ENCODE data around the gene ST3GAL2.
"Not testable (repeated sequence)": the region's sequence is repeated elsewhere in the genome, so short reads cannot be mapped to it uniquely, and the experiment has no call there.

The ST3GAL2 gene

GRCh38 chr16:70370145-70370544 is 68.8 kb downstream of the ST3GAL2 start:
- H4K20me1 ChIP-seq (ENCODE audit: insufficient read depth, low read length); H3K9me3 ChIP-seq (replicated peaks; ENCODE audit: insufficient read depth, low read length); H3K9ac ChIP-seq (ENCODE audit: low read length); H3K4me1 ChIP-seq (ENCODE audit: low read length); H2AFZ ChIP-seq (ENCODE audit: low read length); H3K4me3 ChIP-seq (ENCODE audit: low read length); H3K36me3 ChIP-seq (replicated peaks; ENCODE audit: insufficient read depth, low read length); H3K9me2 ChIP-seq (replicated peaks; ENCODE audit: insufficient read depth, low read length); H3K79me2 ChIP-seq (ENCODE audit: low read length); H3K27me3 ChIP-seq (replicated peaks; ENCODE audit: insufficient read depth, low read length): not testable (repeated sequence)
- Histone ChIP-seq H3F3A (ENCODE audit: insufficient read depth, low read length) (peaks cover 24% of the 10 kb centered on the region), H3K4me2 (ENCODE audit: low read depth, low read length) (peak overlapping the region; percentile 3; the same call in 1 of the 2 replicates), H3K27ac (ENCODE audit: low read length) (peak overlapping the region; percentile 39; the same call in 1 of the 2 replicates)
- DNase-seq, result peak; percentile 55
- peak; percentile 69 for TF ChIP-seq CTCF (IDR thresholded peaks at IDR 0.05; ENCODE audit: low read length)

GRCh38 chr16:70364399-70364798 is 74.5 kb downstream of the ST3GAL2 start:
- Histone ChIP-seq H3K79me2 (ENCODE audit: low read length) (no peaks in the 10 kb centered on the region), H3F3A (ENCODE audit: insufficient read depth, low read length) (peaks cover 2% of the 10 kb centered on the region; the same call in 1 of the 2 replicates), H3K9ac (ENCODE audit: low read length) (no peak overlapping the region), H3K4me3 (ENCODE audit: low read length) (no peak overlapping the region), H3K4me1 (ENCODE audit: low read length) (no peaks in the 10 kb centered on the region), H3K9me2 (replicated peaks; ENCODE audit: insufficient read depth, low read length) (no peaks in the 10 kb centered on the region), H3K9me3 (replicated peaks; ENCODE audit: insufficient read depth, low read length) (no peaks in the 10 kb centered on the region), H2AFZ (ENCODE audit: low read length) (no peak overlapping the region), H3K27me3 (replicated peaks; ENCODE audit: insufficient read depth, low read length) (no peaks in the 10 kb centered on the region), H4K20me1 (ENCODE audit: insufficient read depth, low read length) (no peaks in the 10 kb centered on the region), H3K36me3 (replicated peaks; ENCODE audit: insufficient read depth, low read length) (peaks cover 12% of the 10 kb centered on the region; the same call in 1 of the 2 replicates), H3K4me2 (ENCODE audit: low read depth, low read length) (no peak overlapping the region), H3K27ac (ENCODE audit: low read length) (no peak overlapping the region)
- no peak for DNase-seq
- TF ChIP-seq CTCF (IDR thresholded peaks at IDR 0.05; ENCODE audit: low read length), result no peak
- TF ChIP-seq EZH2 (optimal IDR thresholded peaks at IDR 0.05; ENCODE audit: low read depth, low read length), result no peak
- TF ChIP-seq EZH2phosphoT487 (IDR thresholded peaks at IDR 0.05; ENCODE audit: low read length), result no peak

- Histone ChIP-seq H3K9me2 (replicated peaks; ENCODE audit: insufficient read depth, low read length) (no peaks in the 10 kb centered on the region), H4K20me1 (ENCODE audit: insufficient read depth, low read length) (no peaks in the 10 kb centered on the region), H3K36me3 (replicated peaks; ENCODE audit: insufficient read depth, low read length) (peaks cover 12% of the 10 kb centered on the region), H3K79me2 (ENCODE audit: low read length) (peaks cover 2% of the 10 kb centered on the region; the same call in 1 of the 2 replicates), H3K27ac (ENCODE audit: low read length) (no peak overlapping the region), H3K27me3 (replicated peaks; ENCODE audit: insufficient read depth, low read length) (no peaks in the 10 kb centered on the region), H3K4me3 (ENCODE audit: low read length) (no peak overlapping the region), H3K4me1 (ENCODE audit: low read length) (no peaks in the 10 kb centered on the region), H3F3A (ENCODE audit: insufficient read depth, low read length) (no peaks in the 10 kb centered on the region), H3K9ac (ENCODE audit: low read length) (no peak overlapping the region), H2AFZ (ENCODE audit: low read length) (no peak overlapping the region), H3K9me3 (replicated peaks; ENCODE audit: insufficient read depth, low read length) (no peaks in the 10 kb centered on the region), H3K4me2 (ENCODE audit: low read depth, low read length) (no peak overlapping the region)
- DNase-seq, result no peak
- TF ChIP-seq CTCF (IDR thresholded peaks at IDR 0.05; ENCODE audit: low read length) (no peak), EZH2 (optimal IDR thresholded peaks at IDR 0.05; ENCODE audit: low read depth, low read length) (no peak), EZH2phosphoT487 (IDR thresholded peaks at IDR 0.05; ENCODE audit: low read length) (no peak)
Measured at GRCh38 chr16:70359552-70359951, 79.3 kb downstream of the ST3GAL2 start.

Data from MM.1S (cell line).